Neural progenitor cell (in vitro differentiated cells): Measurements from ENCODE around the gene TTLL12.

ENCODE experiments used
- EZH2 ChIP-seq: fragments of 200-600 bp; sonication (generic); IDR thresholded peaks from 2 replicates; pipeline ENCODE4 v1.6.1; 2017; ENCODE audit warnings: antibody characterized with exemption, mild to moderate bottlenecking, moderate library complexity
- TF ChIP-seq, protein P1 (sequence below): fragments of 200-600 bp; sonication (generic); IDR thresholded peaks from 2 replicates; pipeline ENCODE4 v1.5.1; 2017; ENCODE audit warnings: antibody characterized with exemption, mild to moderate bottlenecking

DNA sequence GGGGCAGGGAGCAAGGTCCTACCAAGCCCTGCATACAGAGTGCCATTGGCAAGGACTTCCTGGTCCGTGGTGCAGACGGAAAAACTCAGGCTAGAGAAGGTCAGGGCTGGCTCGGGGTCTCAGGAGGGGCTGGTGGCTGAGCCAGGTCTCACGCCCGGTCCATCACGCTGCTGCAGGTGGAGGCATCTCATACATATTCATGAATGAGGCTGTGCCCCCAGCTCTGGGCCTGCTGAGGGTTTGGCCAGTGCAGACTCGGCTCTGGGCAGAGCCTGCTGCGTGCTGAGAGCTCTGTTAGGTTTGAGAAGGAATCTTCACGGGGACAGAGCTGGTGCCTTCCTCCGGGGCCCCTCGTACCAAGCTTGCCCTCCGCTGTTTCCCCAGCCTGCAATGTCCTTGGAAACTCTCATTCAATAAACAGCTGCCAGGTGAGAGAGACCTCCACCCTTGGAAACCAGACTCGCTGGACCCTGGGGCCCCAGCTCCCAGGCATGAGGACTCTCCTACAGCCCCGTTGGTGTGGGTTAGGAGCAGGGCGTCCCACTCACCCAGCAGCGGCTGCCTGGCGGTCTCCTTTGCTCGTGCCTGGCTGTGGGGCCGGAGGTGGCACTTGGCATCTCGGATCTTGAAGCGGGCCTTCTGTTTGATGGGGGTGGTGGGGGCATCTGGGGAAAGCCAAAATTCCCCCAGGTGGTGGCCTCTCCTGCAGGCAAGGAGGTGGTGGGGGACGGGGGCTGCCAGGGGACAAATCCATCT, 33.9 kb upstream of the TTLL12 start:
- TF ChIP-seq, protein P1, sequence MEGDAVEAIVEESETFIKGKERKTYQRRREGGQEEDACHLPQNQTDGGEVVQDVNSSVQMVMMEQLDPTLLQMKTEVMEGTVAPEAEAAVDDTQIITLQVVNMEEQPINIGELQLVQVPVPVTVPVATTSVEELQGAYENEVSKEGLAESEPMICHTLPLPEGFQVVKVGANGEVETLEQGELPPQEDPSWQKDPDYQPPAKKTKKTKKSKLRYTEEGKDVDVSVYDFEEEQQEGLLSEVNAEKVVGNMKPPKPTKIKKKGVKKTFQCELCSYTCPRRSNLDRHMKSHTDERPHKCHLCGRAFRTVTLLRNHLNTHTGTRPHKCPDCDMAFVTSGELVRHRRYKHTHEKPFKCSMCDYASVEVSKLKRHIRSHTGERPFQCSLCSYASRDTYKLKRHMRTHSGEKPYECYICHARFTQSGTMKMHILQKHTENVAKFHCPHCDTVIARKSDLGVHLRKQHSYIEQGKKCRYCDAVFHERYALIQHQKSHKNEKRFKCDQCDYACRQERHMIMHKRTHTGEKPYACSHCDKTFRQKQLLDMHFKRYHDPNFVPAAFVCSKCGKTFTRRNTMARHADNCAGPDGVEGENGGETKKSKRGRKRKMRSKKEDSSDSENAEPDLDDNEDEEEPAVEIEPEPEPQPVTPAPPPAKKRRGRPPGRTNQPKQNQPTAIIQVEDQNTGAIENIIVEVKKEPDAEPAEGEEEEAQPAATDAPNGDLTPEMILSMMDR: no peak
- TF ChIP-seq EZH2: no peak
